HG02938 (cell line): ENCODE results near the gene DOC2A.
"Not testable (repeated sequence)": the region's sequence is repeated elsewhere in the genome, so short reads cannot be mapped to it uniquely, and the experiment has no call there.

Source experiments
- ATAC-seq: cut with Tn5 transposase; IDR thresholded peaks from one replicate; pipeline ENCODE4 v1.9.1; 2021; ENCODE audit warnings: mild to moderate bottlenecking, moderate library complexity; ENCODE audit not compliant: unreplicated experiment

The DOC2A gene

DNA sequence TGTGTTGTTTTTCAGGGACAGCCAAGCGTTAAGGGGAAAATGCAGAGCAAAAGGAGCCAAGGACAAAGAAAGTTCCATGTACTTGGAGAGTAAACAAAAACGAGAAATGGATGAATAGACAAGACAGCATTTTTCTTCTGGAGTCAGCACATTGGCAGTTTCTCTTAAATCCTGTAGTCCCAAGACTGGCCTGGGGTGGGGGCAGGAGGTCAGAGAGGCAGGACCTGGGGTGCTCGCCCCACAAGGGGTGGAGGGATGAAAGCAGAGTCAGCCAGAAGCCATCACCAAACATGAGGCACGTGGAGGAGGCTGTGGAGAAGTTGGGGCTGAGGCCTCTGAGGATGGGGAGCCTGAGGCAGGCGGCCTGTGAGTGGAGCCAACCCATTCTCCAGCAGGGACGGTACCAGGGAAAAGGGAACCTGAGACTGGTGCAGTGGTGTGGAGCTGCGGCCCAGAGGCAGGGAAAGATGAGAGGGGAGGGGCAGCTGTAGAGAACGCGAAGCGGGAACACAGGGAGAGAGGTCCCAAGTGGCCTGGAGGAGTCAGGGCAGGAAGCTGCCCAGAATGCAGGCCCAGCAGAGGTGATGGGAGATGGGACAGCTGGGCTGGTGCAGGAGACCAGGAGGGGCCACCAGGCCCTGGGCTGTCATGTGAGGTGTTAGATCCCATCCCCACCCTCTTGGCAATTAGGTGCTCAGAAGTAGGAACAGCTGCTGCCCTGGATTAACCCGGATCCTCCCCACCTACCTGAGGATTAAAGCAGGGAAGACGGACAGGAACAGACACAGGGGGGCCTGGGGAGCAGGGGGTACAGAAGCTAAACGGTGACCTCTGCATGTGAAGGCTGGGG is 17.0 kb upstream of the DOC2A start:
- no peak for ATAC-seq

DNA sequence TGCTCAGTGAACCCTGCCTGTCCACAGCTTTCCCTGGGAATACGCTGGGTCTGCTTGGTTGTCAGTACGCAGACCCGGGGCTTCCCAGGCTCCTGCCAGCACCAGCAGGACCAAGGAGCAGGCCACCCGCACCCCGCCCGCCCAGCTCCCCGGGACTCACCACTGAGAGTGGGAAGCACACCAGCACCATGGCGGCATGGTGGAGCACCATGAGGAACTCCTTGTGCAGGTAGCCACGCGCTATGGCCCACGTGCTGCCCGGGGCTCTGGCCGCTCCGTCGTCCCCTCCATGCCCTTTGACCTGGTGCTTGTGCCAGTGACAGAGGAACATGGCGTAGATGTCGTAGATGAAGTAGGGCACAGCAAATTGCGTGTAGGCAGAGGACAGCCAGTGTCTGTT is 15.6 kb upstream of the DOC2A start:
- ATAC-seq, result no peak

DNA sequence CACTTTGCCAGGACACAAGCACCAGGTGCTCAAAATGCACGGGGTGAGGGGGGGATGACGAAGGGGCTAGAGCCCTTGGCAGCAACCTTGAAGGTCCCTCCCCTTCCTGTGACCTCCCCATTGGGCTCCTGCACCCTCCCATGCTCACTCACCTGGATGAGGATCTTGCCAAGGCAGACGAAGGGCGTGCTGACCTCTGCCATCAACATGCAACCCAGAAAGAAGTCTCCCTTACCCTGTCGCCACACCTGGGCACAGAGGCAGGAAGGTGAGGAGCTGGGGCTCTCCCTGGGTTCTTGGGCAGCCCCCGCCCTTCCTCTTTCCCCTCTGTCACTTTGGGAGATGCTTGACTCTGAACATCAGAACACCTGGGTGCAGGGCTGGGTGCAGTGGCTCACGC is 14.7 kb upstream of the DOC2A start:
- no peak for ATAC-seq

DNA sequence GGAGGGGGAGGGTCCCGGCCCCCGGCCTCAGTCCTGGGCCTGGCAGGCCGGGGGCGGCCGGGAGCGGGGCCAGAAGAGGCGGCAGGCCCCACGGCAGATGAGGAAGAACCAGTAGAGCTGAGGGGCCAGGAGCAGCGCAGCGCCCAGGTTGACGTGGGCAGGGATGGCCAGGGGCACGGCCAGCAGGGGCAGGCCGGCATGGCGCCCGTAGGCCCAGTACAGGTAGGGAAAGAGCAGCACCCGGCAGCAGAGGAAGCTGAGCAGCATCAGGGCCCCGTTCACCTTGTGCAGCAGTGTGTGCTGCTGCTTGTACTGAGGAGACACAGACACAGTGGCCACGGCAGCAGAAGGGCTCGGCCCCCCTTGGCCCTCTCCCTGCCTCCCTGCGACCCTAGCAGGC is 14.3 kb upstream of the DOC2A start:
- ATAC-seq, result no peak

- no peak for ATAC-seq
Observed at GRCh38 chr16:30024451-30024850, 13.6 kb upstream of the DOC2A start.

- ATAC-seq, result no peak
Observed at GRCh38 chr16:30023586-30023985, 12.8 kb upstream of the DOC2A start.

GRCh38 chr16:30022887-30023286 is 12.1 kb upstream of the DOC2A start, which contains the start of gene C16orf92:
C16orf92 (plus strand) TSS chr16:30023198; CDS start chr16:30023341, 143 bp downstream.
- no peak for ATAC-seq

DNA sequence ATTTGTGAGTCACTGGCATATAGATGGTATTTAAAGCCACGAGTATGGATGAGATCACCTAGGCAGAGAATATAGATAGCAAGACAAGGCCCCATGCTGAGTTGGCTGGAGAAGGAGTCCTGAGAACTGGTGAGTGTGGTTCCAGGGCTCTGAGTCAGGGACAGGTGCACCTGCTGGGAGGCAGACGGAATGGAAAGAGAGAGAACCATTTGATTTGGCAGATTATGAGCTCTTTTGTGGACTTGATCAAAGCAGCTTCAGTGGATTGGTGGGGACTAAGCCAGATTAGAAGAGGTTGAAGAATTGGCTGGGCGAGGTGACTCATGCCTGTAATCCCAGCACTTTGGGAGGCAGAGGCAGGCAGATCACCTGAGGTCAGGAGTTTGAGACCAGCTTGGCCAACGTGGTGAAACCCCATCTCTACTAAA is 7.9 kb upstream of the DOC2A start:
- no peak for ATAC-seq

DNA sequence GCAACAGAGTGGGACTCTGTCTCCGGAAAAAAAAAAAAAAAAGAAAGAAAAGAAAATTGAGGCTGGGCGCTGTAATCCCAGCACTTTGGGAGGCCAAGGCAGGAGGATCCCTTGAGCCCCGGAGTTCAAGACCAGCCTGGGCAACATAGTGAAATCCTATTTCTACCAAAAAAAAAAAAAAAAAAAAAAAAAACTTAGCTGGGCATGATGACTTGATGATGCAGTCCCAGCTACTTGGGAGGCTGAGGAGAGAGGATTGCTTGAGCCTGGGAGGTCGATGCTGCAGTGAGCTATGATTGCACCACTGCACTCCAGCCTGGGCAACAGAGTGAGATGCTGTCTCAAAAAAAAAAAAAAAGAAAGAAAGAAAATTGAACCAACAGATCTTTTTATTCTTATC is 7.1 kb upstream of the DOC2A start:
- not testable (repeated sequence) for ATAC-seq

GRCh38 chr16:30017277-30017656 is 6.4 kb upstream of the DOC2A start:
- ATAC-seq, result no peak

DNA sequence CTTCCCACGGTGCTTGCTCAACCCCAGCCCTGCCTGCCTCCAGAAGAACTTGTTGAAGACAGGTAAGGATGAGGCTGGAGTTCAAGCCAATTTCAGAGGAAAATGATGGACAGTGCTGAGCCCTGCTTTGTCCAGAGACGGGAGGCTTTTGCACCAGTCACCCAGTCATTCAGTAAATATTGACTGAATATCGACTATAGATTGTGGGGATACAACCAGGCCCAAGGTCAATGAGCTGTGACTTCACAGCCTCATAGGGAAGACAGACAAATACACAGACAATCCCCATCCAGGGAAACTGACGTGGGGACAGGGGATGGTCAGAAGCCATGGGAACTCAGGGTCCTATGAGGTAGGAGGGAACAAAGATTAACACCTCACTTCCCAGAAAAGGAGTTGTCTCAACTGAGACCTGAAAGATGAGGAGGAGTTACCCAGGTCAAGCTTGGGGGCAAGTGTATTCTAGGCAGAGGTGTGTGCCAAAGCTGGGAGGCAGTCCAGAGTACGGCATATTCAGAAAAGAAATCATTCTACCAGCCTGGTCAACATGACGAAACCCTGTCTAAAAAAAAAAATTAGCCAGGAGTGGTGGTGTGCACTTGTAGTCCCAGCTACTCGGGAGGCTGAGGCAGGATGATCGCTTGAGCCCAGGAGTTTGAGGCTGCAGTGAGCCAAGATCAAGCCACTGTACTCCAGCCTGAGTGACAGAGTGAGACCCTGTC is 5.9 kb upstream of the DOC2A start:
- no peak for ATAC-seq

GRCh38 chr16:30015450-30015849 is 4.6 kb upstream of the DOC2A start:
- ATAC-seq, result not testable (repeated sequence)

DNA sequence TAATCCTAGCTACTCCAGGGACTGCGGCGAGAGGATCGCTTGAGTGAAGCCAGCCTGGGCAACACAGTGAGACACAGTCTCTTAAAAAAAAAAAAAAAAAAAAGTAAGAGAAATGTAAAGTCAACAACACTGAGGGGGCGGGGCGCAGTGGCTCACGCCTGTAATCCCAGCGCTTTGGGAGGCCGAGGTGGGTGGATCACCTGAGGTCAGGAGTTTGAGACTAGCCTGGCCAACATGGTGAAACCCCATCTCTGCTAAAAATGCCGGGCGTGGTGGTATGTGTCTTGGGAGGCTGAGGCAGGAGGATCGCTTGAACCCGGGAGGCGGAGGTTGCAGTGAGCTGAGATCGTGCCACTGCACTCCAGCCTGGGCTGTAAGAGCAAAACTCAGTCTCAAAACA is 1.8 kb upstream of the DOC2A start:
- ATAC-seq, result not testable (repeated sequence)

DNA sequence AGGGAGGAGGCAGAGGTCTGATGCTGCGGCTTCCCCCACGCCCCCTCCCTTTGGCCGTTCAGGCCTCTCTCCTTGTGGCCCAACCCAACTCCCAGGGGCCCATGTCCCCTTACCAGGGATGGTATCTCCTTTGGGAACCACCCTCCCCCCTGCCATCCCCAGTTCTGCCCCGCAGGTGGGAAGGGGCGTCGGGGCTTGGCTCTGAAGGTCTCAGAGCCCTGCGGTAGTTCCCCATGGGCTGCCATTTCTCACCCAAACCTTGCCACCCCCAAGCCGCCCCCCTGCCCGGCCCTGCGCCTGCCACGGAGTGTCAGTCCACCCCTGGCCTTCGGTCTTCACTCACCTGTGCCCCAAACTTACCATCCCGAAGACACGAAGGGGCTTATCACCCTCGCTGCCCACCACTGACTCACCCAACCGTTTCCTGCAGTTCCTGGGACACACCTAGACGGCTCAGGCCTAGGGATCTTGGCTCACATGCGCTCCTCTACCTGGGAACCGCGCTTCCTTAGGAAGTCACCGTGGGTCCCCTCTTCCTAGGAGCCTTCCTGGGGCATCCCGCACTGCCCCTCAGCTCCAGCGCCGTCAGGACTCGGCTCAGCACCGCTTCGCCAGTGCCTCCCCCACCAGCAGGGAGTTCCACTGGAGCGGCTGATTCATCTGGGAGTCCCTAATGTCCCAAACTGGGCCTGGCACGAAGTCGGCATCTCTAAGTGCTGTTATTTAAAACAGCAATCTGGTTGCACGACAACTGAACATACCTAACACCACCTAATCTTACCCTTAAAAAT is 1.1 kb upstream of the DOC2A start:
- no peak for ATAC-seq

GRCh38 chr16:30009990-30010843 is 610 bp downstream of the DOC2A start:
- no peak for ATAC-seq

DNA sequence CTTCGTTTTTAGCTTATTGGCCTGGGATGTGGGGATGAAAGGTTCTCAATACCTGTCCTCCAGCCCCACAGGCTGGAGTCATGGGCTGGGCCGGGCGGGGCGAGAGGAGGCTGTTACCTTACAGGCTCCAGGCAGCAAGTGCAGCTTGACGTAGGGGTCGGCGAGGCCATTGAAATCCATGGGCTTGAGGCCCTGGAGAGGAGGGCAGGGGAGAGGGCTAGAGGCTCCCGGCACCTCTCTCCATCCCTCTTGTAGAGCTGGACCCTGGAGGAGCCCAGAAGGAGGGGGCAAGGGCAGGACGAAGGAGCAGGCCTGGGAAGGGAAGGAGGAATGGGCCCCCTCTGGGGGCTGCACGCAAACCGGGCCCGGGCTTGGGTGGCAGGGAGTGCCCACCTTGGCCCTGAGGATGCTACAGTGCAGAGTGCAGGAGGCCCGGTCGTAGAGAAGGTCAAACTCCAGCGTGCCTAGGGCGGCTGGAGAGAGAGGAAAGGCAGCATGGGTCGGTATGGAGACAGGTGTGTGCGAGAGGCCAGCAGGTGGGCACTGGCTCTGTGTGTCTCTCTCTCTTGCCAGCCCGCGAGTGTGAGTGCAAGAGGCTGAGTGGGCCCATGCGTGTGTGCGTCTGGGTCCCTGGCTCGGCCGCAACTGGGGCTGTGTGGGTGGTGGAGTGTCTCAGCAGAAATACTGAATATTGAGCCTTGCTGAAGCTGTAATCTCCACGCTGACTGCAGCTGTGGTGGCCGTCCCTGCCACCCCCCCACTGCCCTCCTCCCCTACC is 1.6 kb downstream of the DOC2A start:
- no peak for ATAC-seq

- ATAC-seq, result no peak
Observed at GRCh38 chr16:30007378-30007895, 3.4 kb downstream of the DOC2A start.

DNA sequence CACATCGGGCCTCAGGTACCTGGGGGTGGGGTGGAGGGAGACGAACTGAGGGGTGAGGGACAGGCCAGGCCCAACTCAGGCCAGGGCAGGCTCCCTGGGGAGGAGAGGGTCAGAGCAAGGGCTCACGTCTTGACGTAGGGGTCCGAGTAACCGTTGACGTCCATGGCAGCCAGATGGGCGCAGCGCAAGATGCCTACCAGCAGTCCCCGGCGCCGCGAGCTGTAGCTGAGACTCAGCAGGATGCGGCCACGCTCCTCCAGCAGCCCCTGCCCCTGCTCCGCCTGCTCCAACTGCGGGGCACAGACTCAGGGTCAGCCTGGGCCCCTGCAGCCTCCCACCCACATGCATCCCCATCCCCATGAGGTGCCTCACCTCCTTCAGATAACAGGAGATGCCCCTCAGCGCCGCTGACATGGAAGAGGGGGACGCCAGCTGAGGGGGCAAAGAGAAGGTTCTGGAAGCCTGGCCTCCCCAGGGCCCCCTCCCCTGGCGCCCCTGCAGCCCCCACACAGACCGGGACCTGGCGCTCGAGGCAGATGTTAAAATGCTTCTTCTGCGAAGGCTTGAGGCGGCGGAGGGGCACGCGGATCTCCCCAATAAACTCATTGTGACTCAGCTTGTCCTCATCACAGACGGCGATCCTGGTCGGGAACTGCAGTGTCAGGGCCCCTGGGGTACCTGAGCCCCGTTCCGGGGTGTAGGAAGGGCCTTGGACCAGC is 4.0 kb downstream of the DOC2A start:
- ATAC-seq, result no peak

- ATAC-seq, result no peak
Observed at GRCh38 chr16:30006095-30006473, 4.7 kb downstream of the DOC2A start.
